Loucy (cell line): ENCODE results near the gene RNASET2.

Experiments used
- H2AFZ ChIP-seq: fragments of 200-600 bp; sonication (generic); 2 replicates; pipeline ENCODE4 v1.6.0; 2016; ENCODE audit warnings: antibody characterized with exemption, mild to moderate bottlenecking, low read length, moderate library complexity
- H3F3A ChIP-seq: fragments of 200-600 bp; 2 replicates; pipeline ENCODE4 v1.6.0; 2016; ENCODE audit warnings: antibody characterized with exemption, low read depth, mild to moderate bottlenecking
- H3K27me3 ChIP-seq: fragments of 200-600 bp; sonication (generic); 2 replicates; pipeline ENCODE4 v1.6.1; 2014; ENCODE audit warnings: low read length, mild to moderate bottlenecking; ENCODE audit not compliant: insufficient read depth, poor library complexity, severe bottlenecking
- H3K36me3 ChIP-seq: fragments of 200-600 bp; sonication (generic); 2 replicates; pipeline ENCODE4 v1.6.1; 2016; ENCODE audit warnings: low read length; ENCODE audit not compliant: insufficient read depth
- H3K4me1 ChIP-seq: fragments of 200-600 bp; sonication (generic); 2 replicates; pipeline ENCODE4 v1.5.1; 2014; ENCODE audit warnings: low read length, mild to moderate bottlenecking; ENCODE audit not compliant: insufficient read depth, poor library complexity, severe bottlenecking
- H3K4me2 ChIP-seq: fragments of 200-600 bp; sonication (generic); 2 replicates; pipeline ENCODE4 v1.6.0; 2014; ENCODE audit warnings: antibody characterized with exemption, low read length, low read depth, mild to moderate bottlenecking; ENCODE audit not compliant: poor library complexity, severe bottlenecking
- H3K4me3 ChIP-seq: fragments of 200-600 bp; sonication (generic); 2 replicates; pipeline ENCODE4 v1.5.1; 2014; ENCODE audit warnings: low read length, mild to moderate bottlenecking, mixed read lengths; ENCODE audit not compliant: poor library complexity, severe bottlenecking
- H3K79me2 ChIP-seq: fragments of 200-600 bp; sonication (generic); 2 replicates; pipeline ENCODE4 v1.6.1; 2014; ENCODE audit warnings: low read length; ENCODE audit not compliant: insufficient read depth
- H3K9ac ChIP-seq: fragments of 200-600 bp; sonication (generic); 2 replicates; pipeline ENCODE4 v1.6.0; 2014; ENCODE audit warnings: mild to moderate bottlenecking, low read depth, low read length, moderate library complexity; ENCODE audit not compliant: poor library complexity, severe bottlenecking
- H3K9me2 ChIP-seq: fragments of 200-600 bp; sonication (generic); replicated peaks from 2 replicates; pipeline ENCODE4 v1.6.1; 2016; ENCODE audit warnings: low read depth, low read length, mixed read lengths
- H3K9me3 ChIP-seq: fragments of 200-600 bp; sonication (generic); 2 replicates; pipeline ENCODE4 v1.6.1; 2014; ENCODE audit warnings: mild to moderate bottlenecking, antibody characterized with exemption, low read length, low read depth; ENCODE audit not compliant: insufficient read depth
- H4K20me1 ChIP-seq: fragments of 200-600 bp; sonication (generic); 2 replicates; pipeline ENCODE4 v1.6.0; 2014; ENCODE audit warnings: antibody characterized with exemption, low read length, mild to moderate bottlenecking; ENCODE audit not compliant: insufficient read depth, poor library complexity, severe bottlenecking
- EZH2phosphoT487 ChIP-seq: fragments of 200-600 bp; IDR thresholded peaks from 2 replicates; pipeline ENCODE4 v1.6.1; 2018; ENCODE audit warnings: antibody characterized with exemption, mild to moderate bottlenecking, moderate library complexity, borderline replicate concordance
- TF ChIP-seq, protein P1 (sequence below): fragments of 200-600 bp; sonication (generic); conservative IDR thresholded peaks from 2 replicates; pipeline ENCODE4 v1.5.1; 2014; ENCODE audit warnings: mild to moderate bottlenecking, antibody characterized with exemption, low read length

RNASET2 gene

DNA sequence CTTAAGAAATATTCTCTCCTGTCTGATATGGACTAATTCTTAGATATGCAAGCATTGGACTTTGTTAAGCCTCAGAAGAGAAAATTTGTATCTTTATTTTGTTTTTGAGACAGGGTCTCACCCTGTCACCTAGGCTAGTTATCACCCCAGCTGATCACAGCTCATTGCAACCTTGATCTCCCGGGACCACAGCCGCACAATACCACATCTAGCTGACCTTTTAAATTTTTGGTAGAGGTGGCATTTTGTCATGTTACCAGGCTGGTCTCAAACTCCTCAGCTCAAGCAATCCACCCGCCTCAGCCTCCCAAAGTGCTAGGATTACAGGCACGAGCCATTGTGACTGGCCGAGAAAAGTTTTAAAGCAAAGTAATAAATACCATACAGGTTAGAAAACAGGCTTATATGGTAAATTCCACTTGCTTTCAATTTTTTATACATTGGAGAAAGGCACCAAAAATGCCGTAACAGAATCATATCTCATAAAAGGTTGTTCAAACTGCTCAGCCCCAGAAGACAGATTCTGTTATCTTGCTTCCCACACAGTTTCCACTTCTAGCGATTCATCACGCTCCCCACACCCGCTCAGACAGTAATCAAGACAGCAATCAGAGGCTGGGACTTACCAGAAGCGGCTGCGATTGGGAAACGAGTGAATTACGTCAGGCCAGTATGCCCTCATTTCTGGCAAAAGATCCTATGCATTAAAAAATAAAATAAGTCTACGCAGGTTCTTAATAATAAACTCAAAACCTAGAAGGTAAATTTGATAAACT, 13.8 kb downstream of the RNASET2 start:
- TF ChIP-seq EZH2phosphoT487: no peak
- TF ChIP-seq, protein P1, sequence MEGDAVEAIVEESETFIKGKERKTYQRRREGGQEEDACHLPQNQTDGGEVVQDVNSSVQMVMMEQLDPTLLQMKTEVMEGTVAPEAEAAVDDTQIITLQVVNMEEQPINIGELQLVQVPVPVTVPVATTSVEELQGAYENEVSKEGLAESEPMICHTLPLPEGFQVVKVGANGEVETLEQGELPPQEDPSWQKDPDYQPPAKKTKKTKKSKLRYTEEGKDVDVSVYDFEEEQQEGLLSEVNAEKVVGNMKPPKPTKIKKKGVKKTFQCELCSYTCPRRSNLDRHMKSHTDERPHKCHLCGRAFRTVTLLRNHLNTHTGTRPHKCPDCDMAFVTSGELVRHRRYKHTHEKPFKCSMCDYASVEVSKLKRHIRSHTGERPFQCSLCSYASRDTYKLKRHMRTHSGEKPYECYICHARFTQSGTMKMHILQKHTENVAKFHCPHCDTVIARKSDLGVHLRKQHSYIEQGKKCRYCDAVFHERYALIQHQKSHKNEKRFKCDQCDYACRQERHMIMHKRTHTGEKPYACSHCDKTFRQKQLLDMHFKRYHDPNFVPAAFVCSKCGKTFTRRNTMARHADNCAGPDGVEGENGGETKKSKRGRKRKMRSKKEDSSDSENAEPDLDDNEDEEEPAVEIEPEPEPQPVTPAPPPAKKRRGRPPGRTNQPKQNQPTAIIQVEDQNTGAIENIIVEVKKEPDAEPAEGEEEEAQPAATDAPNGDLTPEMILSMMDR: no peak
- H3K9me2 ChIP-seq: no peaks in the 10 kb centered on the region
- H3K4me1 ChIP-seq: no peaks in the 10 kb centered on the region
- no peaks in the 10 kb centered on the region for H3K79me2 ChIP-seq
- no peaks in the 10 kb centered on the region for H3K27me3 ChIP-seq
- no peaks in the 10 kb centered on the region for H3K9me3 ChIP-seq
- H3K4me2 ChIP-seq: peak overlapping the region; percentile 28
- H3F3A ChIP-seq: no peaks in the 10 kb centered on the region
- H3K9ac ChIP-seq: no peak overlapping the region
- H3K4me3 ChIP-seq: no peak overlapping the region
- H3K36me3 ChIP-seq: no peaks in the 10 kb centered on the region; the same call in 1 of the 2 replicates
- H4K20me1 ChIP-seq: no peaks in the 10 kb centered on the region
- no peak overlapping the region for H2AFZ ChIP-seq

DNA sequence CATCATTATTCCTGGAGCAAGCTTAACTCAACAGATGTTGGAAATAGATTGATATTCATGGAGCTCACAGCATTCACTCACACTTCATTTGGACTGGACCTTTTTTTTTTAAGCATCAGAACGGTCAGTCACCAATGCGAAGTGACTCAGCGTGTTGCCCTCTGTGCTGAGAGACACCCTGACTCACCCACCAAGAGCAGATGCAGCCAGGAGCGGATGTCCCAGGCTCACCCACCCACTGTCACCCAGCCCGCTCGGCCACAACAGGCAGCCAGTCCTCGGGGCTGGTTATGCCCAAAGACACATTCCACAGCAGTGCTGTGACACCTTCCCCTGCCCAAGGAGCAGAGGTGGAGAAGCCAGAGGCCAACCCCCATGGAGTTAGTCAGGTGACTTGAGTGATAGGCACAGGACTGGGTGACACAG, 15.7 kb downstream of the RNASET2 start:
- H3K27me3 ChIP-seq: no peaks in the 10 kb centered on the region
- H3K4me2 ChIP-seq: no peak overlapping the region
- no peaks in the 10 kb centered on the region for H3K79me2 ChIP-seq
- H3K4me3 ChIP-seq: no peak overlapping the region
- H4K20me1 ChIP-seq: no peaks in the 10 kb centered on the region
- H2AFZ ChIP-seq: no peak overlapping the region
- H3K9ac ChIP-seq: no peak overlapping the region
- no peaks in the 10 kb centered on the region; the same call in 1 of the 2 replicates for H3K36me3 ChIP-seq
- no peaks in the 10 kb centered on the region for H3F3A ChIP-seq
- no peaks in the 10 kb centered on the region for H3K9me2 ChIP-seq
- TF ChIP-seq EZH2phosphoT487: no peak
- TF ChIP-seq, protein P1: no peak
- H3K4me1 ChIP-seq: peaks cover 12% of the 10 kb centered on the region
- H3K9me3 ChIP-seq: no peaks in the 10 kb centered on the region

DNA sequence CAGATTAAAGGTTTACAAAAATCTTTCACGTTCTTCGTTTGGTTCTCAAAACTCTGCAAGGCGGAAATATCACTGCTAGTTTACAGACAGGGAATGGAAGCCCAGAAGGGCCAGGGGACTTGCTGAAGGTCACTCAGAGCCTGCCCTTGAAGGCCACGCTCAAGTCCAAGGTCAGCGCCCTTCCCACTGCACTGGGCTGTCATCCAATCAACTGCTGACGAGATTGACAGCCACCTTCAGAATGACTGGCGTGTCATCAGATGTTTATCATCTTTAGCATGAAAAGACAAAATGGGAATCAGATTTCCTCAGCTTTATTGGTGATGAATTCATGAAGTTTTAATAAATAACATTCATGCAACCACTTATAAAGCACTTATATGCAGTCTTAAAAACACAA, 16.5 kb downstream of the RNASET2 start:
- Histone ChIP-seq H3K4me2 (no peak overlapping the region), H3K27me3 (no peaks in the 10 kb centered on the region), H3K9ac (no peak overlapping the region), H2AFZ (no peak overlapping the region), H3K4me1 (peaks cover 14% of the 10 kb centered on the region), H3K9me2 (no peaks in the 10 kb centered on the region), H3K9me3 (no peaks in the 10 kb centered on the region), H3K79me2 (no peaks in the 10 kb centered on the region), H3K36me3 (no peaks in the 10 kb centered on the region; the same call in 1 of the 2 replicates), H3F3A (no peaks in the 10 kb centered on the region), H4K20me1 (no peaks in the 10 kb centered on the region), H3K4me3 (no peak overlapping the region)
- TF ChIP-seq EZH2phosphoT487: no peak
- TF ChIP-seq, protein P1: no peak
